ENCODE results near the gene SPECC1L. TPM values are rescaled to one million over a fixed set of nuclear protein-coding genes. Genes with fewer than 3 reads are reported as not detected.

The SPECC1L gene
- total RNA-seq, 1 experiment from 2014 or later = 40.8 TPM

- Histone ChIP-seq H3K9ac (ENCODE audit: low read length) (no peak overlapping the region), H4K20me1 (ENCODE audit: insufficient read depth) (no peaks in the 10 kb centered on the region), H3K4me3 (replicated peaks in 1 of 2; ENCODE audit: low read depth in 1 of 2, low read length in 2 of 2) (no peak overlapping the region), H3K4me2 (ENCODE audit: low read length) (no peak overlapping the region), H3K27ac (ENCODE audit: low read depth, low read length) (no peak overlapping the region), H3K4me1 (ENCODE audit: control insufficient read depth in 1 of 2, insufficient read depth in 2 of 2, low read length in 2 of 2) (peaks cover 5 to 10% of the 10 kb centered on the region in 2 experiments), H3K79me2 (ENCODE audit: insufficient read depth, low read length) (no peaks in the 10 kb centered on the region), H3K27me3 (ENCODE audit: insufficient read depth, low read length) (no peaks in the 10 kb centered on the region), H3K9me3 (ENCODE audit: control insufficient read depth in 1 of 2, insufficient read depth in 1 of 2, low read depth in 1 of 2, low read length in 2 of 2) (no peaks in the 10 kb centered on the region), H3K9me2 (ENCODE audit: insufficient read depth) (no peaks in the 10 kb centered on the region), H2AFZ (ENCODE audit: low read depth, low read length, poor library complexity, severe bottlenecking) (no peak overlapping the region), H3K36me3 (ENCODE audit: control insufficient read depth in 1 of 2, insufficient read depth in 2 of 2, low read length in 2 of 2) (no peaks in the 10 kb centered on the region)
- TF ChIP-seq ZNF274 (IDR thresholded peaks at IDR 0.05; ENCODE audit: low read depth, low read length) = no peak
- no peak for TF ChIP-seq RAD21 (IDR thresholded peaks at IDR 0.05; ENCODE audit: low read depth)
- TF ChIP-seq EZH2phosphoT487 (IDR thresholded peaks at IDR 0.05; ENCODE audit: borderline replicate concordance) = no peak
- no peak for TF ChIP-seq ELF1 (IDR thresholded peaks at IDR 0.05; ENCODE audit: borderline replicate concordance, low read depth)
- TF ChIP-seq TCF7L2 (IDR thresholded peaks at IDR 0.05; ENCODE audit: borderline replicate concordance, extremely low read depth, insufficient read depth, insufficient read length) = no peak
- TF ChIP-seq MAX (IDR thresholded peaks at IDR 0.05) = no peak
- TF ChIP-seq CTCF (IDR thresholded peaks at IDR 0.05 in 2 of 3, conservative IDR thresholded peaks at IDR 0.05 in 1 of 3; ENCODE audit: borderline replicate concordance in 1 of 3, insufficient read depth in 1 of 3, low read depth in 2 of 3, low read length in 2 of 3) = no peak
- no peak for TF ChIP-seq FOSL1 (IDR thresholded peaks at IDR 0.05; ENCODE audit: low read depth)
- TF ChIP-seq EZH2 (IDR thresholded peaks at IDR 0.05) = no peak
- no peak for TF ChIP-seq ZBTB33 (IDR thresholded peaks at IDR 0.05; ENCODE audit: extremely low read depth, insufficient replicate concordance, low read length)
- TF ChIP-seq ZFX (IDR thresholded peaks at IDR 0.05) = no peak
- no peak for TF ChIP-seq CEBPB (IDR thresholded peaks at IDR 0.05; ENCODE audit: low read depth)
- RAD21 ChIA-PET (ENCODE audit: low non-redundant PET in 1 of 2, low total read pairs in 2 of 2, uncharacterized antibody in 2 of 2, unreplicated experiment in 2 of 2) = no interaction called here
- intact Hi-C loops (cut with micrococcal nuclease) = no loop called here
- BruUV-seq (replicated peaks) = no TSS peak
- CTCF ChIA-PET = interaction anchor here (1.0 kb wide), 2 partner anchors 61 to 267 kb away, joined by 3 read pairs; no protein-coding TSS in a partner anchor
- POLR2A ChIA-PET = no interaction called here
- ATAC-seq (no peak), DNase-seq (ENCODE audit: low read depth, low spot score) (no peak)
Observed at GRCh38 chr22:24441406-24442351, 171.0 kb downstream of the SPECC1L start.
